ENCODE data around the gene LHFPL3. TPM values are rescaled to one million over a fixed set of nuclear protein-coding genes. Genes with fewer than 3 reads are reported as not detected.

The LHFPL3 gene
- total and polyA plus RNA-seq, 9 of the 15 experiments (the other 6 are each of a cell fraction or from before 2014, with no cell fraction given): 0.21 to 0.52 TPM; not detected in 7

GRCh38 chr7:104536956-104537355, 208.6 kb downstream of the LHFPL3 start (continued):
- TF ChIP-seq ELK1 (CRISPR knock-in tag; IDR thresholded peaks at IDR 0.05) (no peak), FOS (IDR thresholded peaks at IDR 0.05; ENCODE audit: extremely low read depth, insufficient read length) (no peak), KDM4B (IDR thresholded peaks at IDR 0.05; ENCODE audit: borderline replicate concordance in 2 of 2, low read depth in 1 of 2) (no peak), PTTG1 (tag; IDR thresholded peaks at IDR 0.05; ENCODE audit: low read depth) (no peak), ASH1L (IDR thresholded peaks at IDR 0.05; ENCODE audit: borderline replicate concordance, low read depth, partially characterized antibody) (no peak), SMARCC2 (IDR thresholded peaks at IDR 0.05; ENCODE audit: low read depth) (no peak)

- TF ChIP-seq ARID1B (IDR thresholded peaks at IDR 0.05) (no peak), ELF2 (CRISPR knock-in tag; IDR thresholded peaks at IDR 0.05) (no peak), ZBED1 (IDR thresholded peaks at IDR 0.05) (no peak), TSC22D4 (tag; IDR thresholded peaks at IDR 0.05) (no peak), ZC3H8 (IDR thresholded peaks at IDR 0.05) (no peak), DDX20 (tag; IDR thresholded peaks at IDR 0.05; ENCODE audit: low read depth) (no peak), ASH1L (IDR thresholded peaks at IDR 0.05; ENCODE audit: borderline replicate concordance, low read depth, partially characterized antibody) (no peak)
- FAIRE-seq: no peak
- Histone ChIP-seq H3K9me3 (replicated peaks; ENCODE audit: control insufficient read depth, insufficient read depth, low read depth, low read length) (no peaks in the 10 kb centered on the region), H3K36me3 (ENCODE audit: control insufficient read depth, insufficient read depth, low read length) (no peaks in the 10 kb centered on the region), H3K27me3 (ENCODE audit: control insufficient read depth in 2 of 2, insufficient read depth in 2 of 2, low read length in 2 of 2) (0 out of 5 replicates have a peak, but pooled peaks cover 0 to 3% of the 10 kb centered on the region in 2 experiments), H3K4me2 (ENCODE audit: insufficient read depth, low read length) (no peak overlapping the region), H4K20me1 (replicated peaks; ENCODE audit: control insufficient read depth, insufficient read depth, low read length) (no peaks in the 10 kb centered on the region), H3K4me3 (no peak overlapping the region), H2AFZ (ENCODE audit: low read depth, low read length) (no peak overlapping the region), H3K27ac (ENCODE audit: extremely low read depth, low read depth, low read length) (no peak overlapping the region), H3K9me1 (ENCODE audit: control insufficient read depth, insufficient read depth, low read length) (no peaks in the 10 kb centered on the region), H3K9ac (ENCODE audit: insufficient read depth in 1 of 2, low read depth in 2 of 2, low read length in 2 of 2) (no peak overlapping the region), H3K4me1 (replicated peaks in 1 of 2; ENCODE audit: control insufficient read depth in 2 of 2, insufficient read depth in 2 of 2, low read length in 2 of 2) (no peaks in the 10 kb centered on the region), H3K79me2 (ENCODE audit: control insufficient read depth, insufficient read depth, low read length) (no peaks in the 10 kb centered on the region)
- DNase-seq (ENCODE audit: extremely low read depth in 1 of 4, low spot score in 3 of 4): no peak
- POLR2A ChIA-PET: no interaction called here
- WGBS (ENCODE audit: insufficient coverage, low coverage, missing lambda C conversion rate): 0% methylated on average over 4 of the region's 4 CpGs
- no TSS peak for BruUV-seq (replicated peaks)
- CTCF ChIA-PET (ENCODE audit: low intra/inter-chr PET ratio): no interaction called here
- intact Hi-C loops (cut with micrococcal nuclease) (no loop called here), in situ Hi-C loops (cut with MboI) (no loop called here)
- ATAC-seq: no peak
Measured at GRCh38 chr7:104538152-104538551, 209.7 kb downstream of the LHFPL3 start.

Data from K562 (cell line).